HG02678 (cell line): ENCODE results near the gene CA5A.
"Not testable (repeated sequence)": the region's sequence is repeated elsewhere in the genome, so short reads cannot be mapped to it uniquely, and the experiment has no call there.

Experiments
- ATAC-seq: cut with Tn5 transposase; IDR thresholded peaks from one replicate; pipeline ENCODE4 v1.9.1; 2021; ENCODE audit warnings: mild to moderate bottlenecking, moderate library complexity; ENCODE audit not compliant: unreplicated experiment

Gene CA5A

GRCh38 chr16:87949071-87949744, 12.9 kb upstream of the CA5A start:
- ATAC-seq, result no peak

DNA sequence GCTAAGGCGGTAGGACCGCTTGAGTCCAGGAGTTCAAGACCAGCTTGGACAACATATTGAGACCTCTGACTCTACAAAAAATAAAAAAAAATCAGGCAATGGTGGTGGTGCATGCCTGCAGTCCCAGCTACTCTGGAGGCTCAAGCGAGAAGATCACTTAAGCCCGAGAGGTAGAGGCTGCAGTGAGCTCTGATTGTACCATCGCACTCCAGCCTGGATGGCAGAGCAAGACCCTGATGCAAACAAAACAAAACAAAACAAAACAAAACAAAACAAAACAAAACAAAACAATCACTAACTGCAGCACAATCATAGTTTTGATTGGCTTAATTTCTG, 12.4 kb upstream of the CA5A start:
- ATAC-seq, result no peak

DNA sequence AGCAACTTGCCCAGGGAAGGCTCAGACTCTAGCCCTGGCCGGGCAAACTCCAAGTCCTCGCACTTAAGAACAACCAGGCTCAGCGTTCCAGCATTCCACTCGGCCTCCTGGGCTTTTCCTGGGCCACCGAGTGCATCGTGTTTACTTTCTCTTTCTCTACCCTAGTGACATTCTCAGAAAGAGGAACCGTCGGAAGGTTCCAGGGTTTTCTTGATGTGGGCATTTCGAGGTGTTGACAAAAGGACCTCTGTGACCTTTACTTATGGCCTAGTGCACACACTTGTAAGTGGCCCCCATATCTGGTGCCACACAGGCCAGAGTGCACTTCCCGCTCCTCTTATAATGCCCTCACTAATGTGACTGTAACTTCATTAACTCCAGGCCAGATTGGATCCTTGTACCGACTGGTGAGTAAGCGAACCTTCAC, 11.8 kb upstream of the CA5A start:
- no peak for ATAC-seq

DNA sequence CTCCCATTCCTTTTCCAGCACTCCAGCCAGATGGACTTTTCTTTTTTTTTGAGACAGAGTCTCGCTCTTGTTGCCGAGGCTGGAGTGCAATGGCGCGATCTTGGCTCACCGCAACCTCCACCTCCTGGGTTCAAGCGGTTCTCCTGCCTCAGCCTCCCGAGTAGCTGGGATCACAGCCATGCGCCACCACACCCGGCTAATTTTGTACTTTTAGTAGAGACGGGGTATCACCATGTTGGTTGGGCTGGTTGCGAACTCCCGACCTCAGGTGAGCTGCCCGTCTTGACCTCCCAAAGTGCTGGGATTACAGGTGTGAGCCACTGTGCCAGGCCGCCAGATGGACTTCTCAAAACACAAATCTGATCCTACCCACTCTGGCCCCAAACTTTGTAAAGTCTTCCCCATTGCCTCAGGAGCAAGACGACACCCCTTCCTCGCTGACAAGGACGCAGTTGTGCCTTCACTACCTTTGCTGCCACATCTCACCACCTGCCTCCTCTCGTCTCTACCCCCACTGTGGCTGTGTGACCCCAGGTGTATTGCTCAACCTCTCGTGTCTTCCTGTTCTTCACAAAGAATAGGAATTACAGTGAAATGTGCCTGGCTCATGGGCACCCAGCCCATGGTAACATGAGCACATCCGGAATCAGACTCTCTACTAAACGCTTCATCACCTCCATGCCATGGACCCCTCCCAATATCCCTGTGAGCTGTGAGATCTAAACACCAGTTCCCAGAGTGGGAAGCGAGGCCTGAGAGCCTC, 11.2 kb upstream of the CA5A start:
- no peak for ATAC-seq

DNA sequence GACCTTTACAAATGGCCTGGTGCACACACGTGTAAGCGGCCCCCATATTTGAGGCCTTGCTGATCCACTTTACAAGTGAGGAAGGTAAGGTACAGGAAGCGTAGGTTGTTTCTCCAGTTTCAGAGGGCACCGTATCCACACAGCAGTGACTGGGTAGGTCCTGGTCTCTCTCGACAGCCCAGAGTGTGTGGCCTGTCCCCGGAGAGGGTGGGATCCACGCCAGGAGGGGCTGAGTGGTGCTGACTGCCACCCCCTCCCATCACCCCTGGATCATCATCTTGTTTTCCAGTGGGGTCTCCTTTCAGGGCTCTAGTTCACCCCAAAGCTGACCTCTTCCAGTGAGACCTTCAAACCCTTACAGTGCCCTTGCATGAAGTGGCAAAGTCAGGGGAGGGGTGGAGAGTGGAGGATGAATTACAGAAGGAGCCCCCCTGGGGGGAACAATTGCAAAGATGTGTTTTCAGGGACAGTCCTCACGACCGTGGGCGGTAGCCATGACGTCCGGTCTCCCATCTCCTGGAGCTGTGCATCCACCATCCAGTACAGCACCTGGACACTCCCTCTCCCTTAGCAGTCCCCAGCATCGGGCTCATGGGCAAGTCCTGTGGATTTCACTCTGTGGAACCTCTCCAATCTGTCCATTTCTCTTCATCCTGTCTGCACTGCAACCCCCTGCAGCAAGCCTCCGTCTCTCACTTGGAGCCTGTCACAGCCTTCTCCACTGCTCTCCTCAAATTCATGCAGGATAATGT, 10.4 kb upstream of the CA5A start:
- no peak for ATAC-seq

- no peak for ATAC-seq
These were observed 9.2 kb upstream of the CA5A start for GRCh38 chr16:87945351-87946042.

DNA sequence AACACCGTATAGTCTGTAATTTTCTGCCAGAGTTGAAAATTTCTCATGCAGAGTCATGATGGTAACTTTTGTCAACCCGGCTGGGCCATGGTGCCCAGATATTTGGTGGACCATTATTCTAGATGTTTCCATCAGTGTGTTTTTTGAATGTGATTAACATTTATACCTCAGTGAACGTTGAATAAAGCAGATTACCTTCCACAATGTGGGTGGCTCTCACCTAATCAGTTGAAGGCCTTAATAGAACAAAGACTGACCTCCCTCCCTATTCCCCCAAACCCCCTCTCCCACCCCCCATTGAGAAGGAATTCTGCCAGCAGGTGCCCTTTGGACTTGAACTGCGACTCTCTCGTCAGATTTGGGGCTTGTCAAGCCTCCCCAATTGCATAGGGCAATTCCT, 6.4 kb upstream of the CA5A start:
- no peak for ATAC-seq

DNA sequence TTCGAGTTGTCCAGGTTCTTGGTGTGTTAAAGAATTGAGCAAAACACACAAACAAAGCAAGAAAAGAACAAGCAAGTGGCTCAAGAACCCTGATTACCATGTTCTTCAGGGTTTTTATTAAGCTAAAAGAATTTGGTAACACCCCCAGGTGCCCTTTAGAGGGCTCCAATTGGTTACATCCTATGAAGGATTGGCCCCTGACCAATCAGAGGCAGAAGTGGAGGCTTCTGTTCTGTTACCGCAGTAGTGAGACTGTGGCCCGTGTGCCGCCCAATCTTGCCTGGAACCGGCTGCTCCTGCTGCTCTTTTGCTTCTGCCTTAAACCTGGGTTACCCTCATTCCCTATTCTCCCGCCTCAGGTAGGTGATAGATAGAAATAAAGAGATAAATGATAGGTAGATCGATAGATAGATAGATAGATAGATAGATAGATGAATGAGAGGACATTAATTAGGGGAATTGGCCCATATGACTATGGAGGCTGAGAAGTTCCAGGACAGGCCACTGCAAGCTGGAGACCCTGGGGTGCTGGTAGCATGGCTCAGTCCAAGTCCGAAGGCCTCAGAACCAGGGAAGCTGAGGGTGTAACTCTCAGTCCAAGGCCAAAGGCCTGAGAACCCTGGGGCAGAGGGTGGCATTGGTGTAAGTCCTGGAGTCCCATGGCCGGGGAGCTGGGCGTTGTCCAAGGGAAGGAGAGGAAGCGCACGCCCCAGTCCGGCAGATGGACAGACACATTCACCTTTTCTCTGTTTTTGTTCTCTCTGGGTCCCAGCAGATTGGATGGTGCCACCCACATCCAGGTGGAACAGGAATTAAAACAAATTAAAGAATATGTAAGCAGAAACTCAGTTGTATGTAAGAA, 3.5 kb upstream of the CA5A start:
- ATAC-seq, result no peak

- no peak for ATAC-seq
These were observed 2.2 kb upstream of the CA5A start for GRCh38 chr16:87938412-87938949.

DNA sequence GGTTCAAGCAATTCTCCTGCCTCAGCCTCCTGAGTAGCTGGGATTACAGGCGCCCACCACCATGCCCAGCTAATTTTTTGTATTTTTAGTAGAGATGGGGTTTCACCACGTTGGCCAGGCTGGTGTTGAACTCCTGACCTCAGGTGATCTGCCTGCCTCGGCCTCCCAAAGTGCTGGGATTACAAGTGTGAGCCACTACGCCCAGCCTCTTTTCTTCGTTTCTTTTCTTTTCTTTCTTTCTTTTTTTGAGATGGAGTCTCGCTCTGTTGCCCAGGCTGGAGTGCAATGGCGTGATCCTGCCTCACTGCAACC, 858 bp upstream of the CA5A start:
- ATAC-seq, result not testable (repeated sequence)

- ATAC-seq, result not testable (repeated sequence)
These were observed 334 bp downstream of the CA5A start for GRCh38 chr16:87936016-87936374.

DNA sequence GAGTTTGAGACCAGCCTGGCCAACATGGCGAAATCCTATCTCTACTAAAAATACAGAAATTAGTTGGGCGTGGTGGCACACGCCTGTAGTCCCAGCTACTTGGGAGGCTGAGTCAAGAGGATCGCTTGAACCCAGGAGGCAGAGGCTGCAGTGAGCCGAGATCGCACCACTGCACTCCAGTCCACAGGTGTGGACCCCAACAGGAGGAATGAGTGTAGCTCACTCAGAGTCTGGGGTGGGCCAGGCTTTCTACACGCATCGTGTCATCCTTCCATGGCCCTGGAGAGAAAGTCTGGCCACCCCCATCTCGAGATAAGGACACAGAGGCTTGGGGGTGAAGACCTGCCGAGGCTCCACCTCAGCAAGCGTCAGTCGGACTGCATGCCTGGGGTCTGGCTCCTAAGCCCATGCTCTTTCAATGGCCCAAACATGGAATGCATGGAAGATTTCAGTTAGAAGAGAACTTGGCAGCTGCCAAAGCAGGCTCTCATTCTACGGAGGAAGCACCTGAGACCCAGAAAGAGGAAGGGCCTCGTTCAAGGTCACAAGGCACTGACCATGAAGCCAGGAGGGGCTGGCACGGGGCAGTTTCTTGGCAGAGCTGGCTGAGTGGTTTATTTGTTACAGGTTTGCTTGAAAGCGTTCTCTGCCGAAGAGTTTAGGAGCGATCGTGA, 1.4 kb downstream of the CA5A start:
- ATAC-seq, result not testable (repeated sequence)

- no peak for ATAC-seq
These were observed 3.2 kb downstream of the CA5A start for GRCh38 chr16:87933140-87933495.

- ATAC-seq, result not testable (repeated sequence)
These were observed 3.7 kb downstream of the CA5A start for GRCh38 chr16:87932475-87933139.

DNA sequence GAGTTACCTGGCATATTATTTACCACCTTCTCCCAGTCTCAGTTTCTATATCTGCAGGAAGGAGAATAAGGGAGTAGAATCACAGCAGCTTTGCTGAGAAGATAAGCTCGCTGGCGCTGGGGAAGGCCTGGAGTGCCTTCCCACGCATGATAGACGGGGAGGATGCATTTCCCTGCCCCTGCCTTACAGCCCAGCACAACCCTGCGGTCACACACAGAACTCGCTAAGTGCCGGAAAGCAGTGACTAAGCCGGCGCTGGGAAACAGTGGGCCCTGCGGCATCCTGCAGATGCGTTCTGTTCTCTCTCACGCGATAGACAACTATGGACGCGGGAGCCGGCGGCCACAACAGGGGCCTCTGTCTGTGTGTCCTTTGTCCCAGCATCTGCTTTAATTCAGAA, 4.8 kb downstream of the CA5A start:
- no peak for ATAC-seq

DNA sequence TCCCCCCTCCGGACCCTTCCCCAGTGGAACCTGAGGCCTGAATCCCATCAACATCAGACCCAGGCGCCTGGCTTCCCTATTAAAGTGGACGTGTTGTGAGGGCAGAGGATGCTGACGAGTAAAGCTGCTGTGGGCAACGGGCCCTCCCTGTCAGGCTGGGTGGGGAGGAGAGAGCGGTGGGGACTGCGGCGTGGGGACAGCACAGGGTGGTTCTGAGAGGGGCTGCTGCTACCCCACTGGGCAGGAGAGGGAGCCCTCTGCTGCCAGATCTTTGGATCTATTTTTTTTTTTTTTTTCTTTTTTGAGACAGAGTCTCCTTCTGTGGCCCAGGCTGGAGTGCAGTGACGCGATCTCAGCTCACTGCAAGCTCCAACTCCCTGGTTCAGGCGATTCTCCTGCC, 5.9 kb downstream of the CA5A start:
- ATAC-seq, result no peak

GRCh38 chr16:87929986-87930385, 6.3 kb downstream of the CA5A start:
- ATAC-seq, result no peak

GRCh38 chr16:87927195-87927562, 9.2 kb downstream of the CA5A start:
- ATAC-seq, result no peak
